PC-3 (cell line): Measurements from ENCODE around the gene SUZ12.
"Not testable (repeated sequence)": the region's sequence is repeated elsewhere in the genome, so short reads cannot be mapped to it uniquely, and the experiment has no call there.

Experiments
- CTCF ChIP-seq: fragments of 300-600 bp; sonication (generic); conservative IDR thresholded peaks from 2 replicates; pipeline ENCODE4 v1.5.1; 2017; ENCODE audit warnings: antibody characterized with exemption, low read depth, mild to moderate bottlenecking, low read length
- EZH2 ChIP-seq: fragments of 300-600 bp; sonication (generic); IDR thresholded peaks from one replicate; pipeline ENCODE4 v1.6.1; 2017; ENCODE audit warnings: antibody characterized with exemption, mild to moderate bottlenecking, low read length; ENCODE audit not compliant: unreplicated experiment
- EZH2phosphoT487 ChIP-seq: fragments of 300-600 bp; sonication (generic); IDR thresholded peaks from 2 replicates; pipeline ENCODE4 v1.6.1; 2018; ENCODE audit warnings: mild to moderate bottlenecking, antibody characterized with exemption, low read length, borderline replicate concordance

GRCh38 chr17:32041306-32041875 lies 104.6 kb downstream of the SUZ12 start:
- TF ChIP-seq CTCF, EZH2, EZH2phosphoT487: not testable (repeated sequence)
